GM18508 (cell line): ENCODE measurements around the gene PTPRB.

Source experiments
- ATAC-seq: cut with Tn5 transposase; IDR thresholded peaks from one replicate; pipeline ENCODE4 v1.9.1; 2021; ENCODE audit warnings: moderate number of reproducible peaks; ENCODE audit not compliant: insufficient read depth, unreplicated experiment

Gene PTPRB

DNA sequence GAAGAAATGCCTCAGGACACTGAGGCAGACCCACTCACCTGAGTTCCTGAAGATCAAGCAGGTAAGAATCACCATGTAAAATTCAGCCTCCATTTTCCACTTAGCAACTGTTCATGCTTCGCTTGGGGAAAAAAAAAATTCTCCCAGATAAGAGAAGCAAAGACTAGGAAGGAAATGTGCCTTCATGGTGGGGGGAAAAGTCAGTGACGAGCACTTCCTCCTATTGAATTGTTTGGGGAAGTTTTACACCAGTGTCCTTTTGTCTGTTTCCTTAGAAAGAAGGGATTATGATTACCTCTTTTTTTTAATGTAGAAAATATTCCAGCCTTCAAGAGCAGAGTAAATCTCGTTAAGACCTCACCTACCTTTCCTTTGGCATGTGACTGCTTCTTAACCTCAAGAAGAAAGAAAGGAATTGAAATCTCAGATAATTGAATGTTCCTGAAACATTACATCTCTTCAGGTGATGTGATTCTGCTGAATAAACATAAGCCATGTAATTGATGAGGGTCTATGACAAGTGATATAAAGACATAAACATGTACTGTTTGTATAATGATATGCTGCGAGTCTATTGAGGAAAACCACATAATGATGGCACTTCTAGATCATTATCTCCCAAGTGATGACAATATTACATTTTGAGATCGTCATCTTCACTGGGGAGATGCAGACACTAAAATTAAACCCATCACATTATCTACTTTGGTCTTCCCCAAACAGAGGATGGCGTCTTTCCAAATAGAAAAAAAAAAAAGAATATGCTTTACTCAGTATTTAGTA is at the start of gene PTPRB:
Gene PTPRB (minus strand): TSS at position 127 of the 783 bp plus-strand sequence. CDS start 34 bp downstream, at position 93.
- no peak for ATAC-seq

DNA sequence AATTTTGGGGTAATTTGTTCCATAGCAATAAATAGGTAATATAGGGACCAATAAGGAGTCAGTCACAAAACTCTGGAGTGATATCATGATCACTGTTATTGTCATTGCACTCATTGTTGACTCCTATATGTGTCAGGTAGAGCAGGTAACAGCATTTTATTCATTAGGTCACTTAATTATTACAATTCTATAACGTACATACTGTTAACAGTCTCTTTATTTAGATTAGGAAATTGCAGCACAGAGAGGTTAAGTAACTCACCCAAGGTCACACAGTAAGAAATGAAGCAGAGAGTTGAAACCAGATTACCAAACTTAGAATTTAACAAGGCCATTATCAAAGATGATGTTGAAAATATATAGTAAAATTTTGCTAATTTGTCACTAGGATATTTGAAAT is 49.7 kb upstream of the PTPRB start:
- no peak for ATAC-seq

DNA sequence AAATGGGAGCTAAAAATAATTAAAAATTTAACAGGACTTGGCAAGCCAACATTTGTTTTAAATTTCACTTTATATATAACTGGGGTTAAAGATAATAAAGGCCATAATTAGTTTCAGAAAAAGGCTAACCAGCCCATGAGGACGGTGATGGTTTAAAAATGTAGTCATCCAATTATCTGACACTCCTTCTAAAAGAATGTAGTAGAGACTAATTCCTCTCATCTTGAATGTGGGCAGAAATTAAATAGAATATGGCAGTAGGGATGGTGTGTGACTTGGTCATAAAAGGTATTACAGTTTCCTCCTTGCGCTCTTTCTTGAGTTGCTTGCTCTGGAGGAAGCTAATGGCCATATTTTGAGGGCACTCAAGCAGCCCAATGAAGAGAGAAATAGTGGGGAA is 49.1 kb upstream of the PTPRB start:
- no peak for ATAC-seq

DNA sequence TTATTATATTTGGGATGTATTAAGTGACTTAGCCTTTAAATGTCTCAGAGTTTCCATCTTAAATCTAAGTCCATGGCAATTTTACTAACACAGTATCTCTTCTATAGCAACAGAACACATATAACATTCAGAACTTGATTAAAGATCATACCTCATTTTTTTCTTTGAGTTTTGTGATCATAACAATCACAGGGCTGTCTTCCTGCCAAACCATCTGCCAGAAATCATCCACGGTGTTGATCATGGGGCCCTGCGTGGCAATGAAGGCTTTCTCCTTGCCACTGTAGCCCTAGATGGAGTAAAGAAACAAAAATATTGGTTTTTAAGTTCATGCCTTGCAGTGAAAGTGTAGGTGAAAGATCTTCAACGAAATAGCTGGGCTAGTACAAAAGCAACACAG is 46.7 kb upstream of the PTPRB start:
- no peak for ATAC-seq

DNA sequence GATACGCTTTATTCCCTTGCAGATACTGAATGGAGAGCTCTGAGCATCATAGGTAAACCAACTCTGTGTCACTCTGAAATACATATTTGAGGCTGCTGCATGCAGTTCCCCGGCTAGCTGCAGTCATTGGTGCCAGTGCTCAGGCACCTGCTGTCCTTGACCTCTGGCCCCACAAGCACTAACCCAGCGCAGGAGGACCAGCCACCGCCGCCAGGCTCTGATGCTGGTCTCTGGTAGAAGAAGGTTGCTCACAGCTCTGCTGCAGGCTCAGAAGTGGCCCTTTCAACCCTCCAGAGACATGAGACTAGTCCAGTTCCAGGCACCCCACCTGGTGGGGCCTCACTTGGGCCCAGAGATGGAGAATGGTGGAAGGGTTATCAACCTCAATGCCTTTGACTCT is 34.5 kb upstream of the PTPRB start:
- no peak for ATAC-seq

DNA sequence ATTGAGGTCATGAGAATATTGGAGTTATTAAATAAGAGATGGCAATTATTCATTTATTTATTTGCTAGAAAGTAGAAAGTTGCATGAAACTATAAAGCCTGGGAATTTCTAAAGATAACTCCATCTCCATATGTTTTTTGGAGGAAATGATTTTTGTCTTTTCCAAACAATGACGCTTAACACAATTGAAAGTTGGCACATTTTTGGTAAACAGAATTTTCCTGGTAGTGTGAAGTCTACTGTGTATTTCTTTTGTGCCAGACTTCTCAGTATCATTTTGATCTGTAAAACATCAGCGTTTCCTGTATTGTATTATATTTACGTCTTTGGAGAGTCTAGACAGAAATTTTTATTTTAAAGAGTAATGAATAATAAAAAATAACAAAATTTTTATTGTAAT is 33.7 kb upstream of the PTPRB start:
- no peak for ATAC-seq

DNA sequence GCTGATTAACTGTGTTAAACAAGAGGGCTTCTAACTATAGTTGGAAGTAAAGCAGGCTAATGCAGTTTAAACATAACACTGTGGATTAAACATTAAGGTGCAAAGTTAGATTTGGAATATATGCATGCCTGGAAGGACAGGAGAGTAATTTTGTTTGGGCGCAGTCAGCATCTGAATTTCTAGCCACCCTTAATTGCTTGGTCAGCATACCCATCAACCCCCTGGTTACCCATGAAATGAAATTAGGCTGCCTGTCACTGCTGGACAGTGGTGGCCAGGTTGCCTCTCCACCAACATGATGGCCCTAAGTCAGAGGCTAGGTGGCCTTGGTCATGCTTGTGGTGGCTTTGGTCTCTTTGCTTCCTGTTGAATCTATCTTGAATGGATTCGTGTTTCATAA is 30.0 kb upstream of the PTPRB start:
- no peak for ATAC-seq

DNA sequence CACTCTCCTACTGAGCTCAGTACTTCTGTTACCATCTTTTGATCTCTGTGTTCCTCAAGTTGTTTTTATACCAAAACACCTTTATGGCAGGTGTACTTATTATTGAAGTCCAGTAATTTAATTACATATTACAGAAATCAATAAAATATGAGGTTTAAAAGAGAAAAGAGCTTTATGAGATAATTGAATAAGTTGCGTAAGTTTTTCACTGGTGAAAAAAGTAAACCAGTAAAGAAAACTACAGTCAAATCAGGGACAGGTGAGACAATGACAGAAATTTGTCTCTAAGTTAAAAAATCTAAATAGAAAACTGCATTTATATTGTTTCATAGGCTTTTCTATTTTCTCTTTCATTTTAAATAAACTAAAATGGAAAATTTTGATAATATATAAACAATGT is 29.1 kb upstream of the PTPRB start:
- no peak for ATAC-seq

DNA sequence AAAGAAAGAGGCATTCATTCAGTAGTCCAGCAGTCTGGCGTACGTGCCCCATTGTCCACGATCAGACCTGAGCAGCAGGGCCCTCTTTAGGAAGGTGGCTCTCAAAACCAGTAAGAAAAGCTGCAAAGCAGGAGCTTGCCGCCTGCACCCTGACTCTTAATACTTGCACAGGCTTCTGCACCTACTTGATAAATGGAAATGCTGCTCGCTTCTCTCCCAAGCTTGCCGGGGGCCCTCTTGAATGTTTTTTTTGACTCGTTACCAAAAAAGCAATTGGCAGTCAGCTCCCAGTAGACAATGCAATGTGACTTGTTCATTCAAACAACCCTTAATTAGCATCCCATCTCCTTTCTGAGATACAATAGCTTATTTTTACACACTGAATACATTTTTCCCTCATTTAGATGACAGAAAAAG is 27.2 kb upstream of the PTPRB start:
- ATAC-seq: no peak

DNA sequence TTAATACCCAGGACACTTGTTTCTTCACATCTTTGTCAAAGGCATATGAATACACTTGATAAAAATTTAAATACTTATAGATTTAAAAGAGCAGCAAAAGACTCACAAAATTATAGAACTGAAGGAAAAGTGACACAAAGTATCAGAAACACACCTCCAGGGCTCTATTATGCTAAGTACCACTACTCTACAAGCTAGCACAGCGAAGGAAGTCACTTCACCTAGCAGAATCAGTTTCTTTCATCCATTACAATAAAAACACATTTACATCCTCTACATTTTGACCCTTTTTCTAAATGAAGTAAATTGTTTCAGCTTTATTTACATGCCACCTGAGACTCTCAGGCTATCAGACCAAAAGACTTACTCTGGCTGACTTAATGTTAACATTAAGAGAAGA is 26.6 kb upstream of the PTPRB start:
- ATAC-seq: no peak

DNA sequence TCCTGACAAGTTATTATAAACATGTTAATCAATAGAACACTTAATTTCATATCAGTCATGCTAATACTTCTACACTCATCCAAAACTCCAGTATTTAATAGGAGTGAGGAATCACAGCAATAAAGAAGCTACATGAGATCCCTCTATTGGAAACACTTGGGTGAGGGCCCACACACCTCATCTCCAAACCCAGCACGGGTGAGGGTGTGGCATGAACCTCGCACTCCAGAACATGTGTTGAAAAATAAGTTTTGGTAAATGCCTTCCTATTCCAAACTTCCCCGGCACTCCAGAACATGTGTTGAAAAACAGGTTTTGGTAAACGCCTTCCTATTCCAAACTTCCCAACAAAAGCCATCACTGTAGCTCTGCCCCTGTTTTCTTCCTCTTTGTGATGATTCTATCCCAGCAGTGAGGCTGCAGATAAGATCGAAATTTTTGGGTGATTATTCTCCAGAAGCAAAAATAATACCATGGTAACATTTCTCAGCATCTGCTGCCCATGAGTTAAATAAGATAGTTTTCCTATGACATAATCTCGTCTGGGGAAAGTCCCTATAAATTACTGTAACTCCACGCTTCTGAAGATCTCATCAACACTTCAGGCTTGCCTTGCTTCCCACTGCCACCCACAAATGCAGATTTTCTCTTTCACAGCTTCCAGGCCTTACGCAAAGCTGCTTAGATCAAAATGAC is 24.4 kb upstream of the PTPRB start:
- ATAC-seq: no peak

DNA sequence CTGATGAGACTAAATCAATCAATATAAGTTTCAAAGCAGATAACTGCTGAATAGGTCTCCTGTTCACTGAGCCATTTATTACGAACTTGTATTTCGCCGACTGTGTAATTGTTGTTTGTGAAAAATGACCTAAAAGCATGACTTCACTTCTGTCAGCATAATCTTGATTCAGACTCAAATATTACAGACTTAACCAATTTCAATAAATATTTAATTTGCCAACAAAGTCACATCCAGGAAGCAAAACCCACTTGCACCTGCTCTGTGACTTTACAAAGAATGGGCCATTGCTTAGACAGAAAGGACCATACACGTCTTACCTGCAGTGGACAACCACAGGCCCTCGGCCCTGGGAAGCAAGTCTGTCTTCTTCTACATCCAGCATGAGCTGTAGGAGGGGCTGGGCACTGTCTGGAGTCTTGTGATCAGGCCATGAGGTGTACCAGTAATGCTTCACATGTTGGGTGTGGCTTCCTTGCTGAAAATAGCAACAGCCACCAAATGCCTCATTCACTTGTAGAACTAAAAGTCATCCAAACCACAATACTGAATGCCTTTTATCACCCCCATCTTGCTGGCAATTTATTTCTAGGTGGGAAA is 23.5 kb upstream of the PTPRB start:
- ATAC-seq: no peak

DNA sequence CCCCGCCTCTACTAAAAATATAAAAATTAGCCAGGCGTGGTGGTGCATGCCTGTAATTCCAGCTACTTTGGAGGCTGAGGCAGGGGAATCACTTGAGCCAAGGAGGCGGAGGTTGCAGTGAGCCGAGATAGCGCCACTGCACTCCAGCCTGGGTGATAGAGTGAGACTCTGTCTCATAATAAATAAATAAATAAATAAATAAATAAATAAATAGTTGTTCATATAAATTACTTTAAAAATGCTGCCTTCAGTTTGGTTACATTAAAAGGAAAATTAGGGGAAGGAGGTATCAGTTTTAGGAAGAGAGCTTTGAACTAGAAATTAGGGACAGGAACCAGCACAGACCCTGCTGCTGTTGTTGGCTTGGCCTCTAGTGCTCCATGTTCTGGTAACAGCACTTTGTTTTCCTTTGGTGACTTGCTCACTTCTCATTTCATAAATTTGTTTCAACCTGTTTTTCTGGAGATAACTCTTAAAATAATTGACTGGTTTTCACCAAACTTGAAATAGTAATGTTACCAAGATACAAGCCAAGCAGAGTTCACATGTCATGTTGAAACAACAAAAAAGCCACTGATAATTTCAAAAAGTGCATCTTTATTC is 22.9 kb upstream of the PTPRB start:
- ATAC-seq: no peak

DNA sequence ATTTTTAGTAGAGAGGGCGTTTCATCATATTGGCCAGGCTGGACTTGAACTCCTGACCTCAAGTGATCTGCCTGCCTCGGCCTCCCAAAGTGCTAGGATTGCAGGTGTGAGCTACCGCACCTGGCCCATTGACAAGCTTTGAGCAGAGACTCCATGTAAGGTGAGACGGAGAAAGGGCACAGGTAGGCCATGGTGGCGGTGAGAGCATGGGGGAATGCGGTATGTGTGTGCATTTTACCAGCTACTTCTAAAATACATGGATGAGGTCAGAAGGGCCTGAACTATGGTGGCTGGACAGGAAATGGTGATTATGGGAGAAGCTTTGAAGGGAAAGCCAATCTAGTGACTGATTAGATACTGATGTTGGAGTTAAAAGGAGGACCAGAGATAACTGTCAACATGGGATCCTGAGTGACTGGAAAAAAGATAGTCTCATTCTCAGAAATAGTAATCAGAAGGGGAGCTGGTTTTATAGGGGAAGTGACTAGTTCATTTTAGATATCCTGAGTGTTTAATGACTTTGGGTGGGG is 21.9 kb upstream of the PTPRB start:
- no peak for ATAC-seq

DNA sequence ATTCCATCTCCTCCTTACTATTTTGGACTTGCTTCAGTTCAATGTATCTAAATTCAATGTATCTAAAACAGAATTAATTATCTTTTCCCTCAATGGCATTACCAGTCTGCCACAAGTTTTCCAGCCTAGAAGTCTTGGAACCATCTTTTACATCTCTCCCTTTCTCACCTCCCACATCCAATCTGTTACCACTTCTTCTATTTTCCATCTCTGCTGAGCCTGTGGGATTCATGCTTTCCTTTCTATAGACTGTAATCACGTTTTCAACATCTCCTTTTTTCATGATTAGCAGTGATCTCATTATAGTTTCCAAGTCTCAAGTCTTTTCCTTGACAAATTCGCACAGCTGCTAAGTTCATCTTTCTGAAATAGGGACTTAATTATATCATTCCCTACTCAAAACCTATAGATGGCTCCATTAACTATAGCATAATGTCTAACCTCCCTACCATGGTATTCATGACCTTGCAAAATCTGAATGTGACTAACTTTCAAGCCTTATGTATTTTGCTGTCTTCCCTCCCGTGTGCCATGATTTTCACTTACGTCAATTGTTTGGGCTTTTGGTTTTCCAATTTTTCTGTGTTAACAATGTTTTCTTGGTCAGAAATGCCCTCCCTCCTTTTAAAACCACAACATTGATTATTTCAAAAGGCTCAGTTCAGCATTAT is 20.5 kb upstream of the PTPRB start:
- ATAC-seq: no peak

DNA sequence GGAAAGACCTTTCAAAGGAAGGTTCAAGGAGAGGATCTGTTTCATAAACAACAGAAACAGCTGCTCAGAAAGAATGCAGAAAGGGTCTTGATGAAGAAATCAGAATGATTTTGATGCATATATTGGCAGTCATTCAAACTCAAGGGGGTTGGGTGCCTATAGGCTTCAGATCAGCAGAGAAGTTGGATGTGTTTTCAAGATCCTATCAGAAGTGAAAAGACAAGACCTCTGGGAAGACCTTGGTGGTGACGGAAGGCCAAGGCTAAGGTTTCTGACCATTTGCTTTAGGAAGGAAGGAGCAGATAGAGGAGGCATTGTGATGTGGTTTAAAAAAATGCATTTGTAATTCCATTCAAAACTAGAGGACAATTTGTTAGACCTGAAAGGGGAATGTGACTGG is 15.2 kb upstream of the PTPRB start:
- ATAC-seq: no peak

DNA sequence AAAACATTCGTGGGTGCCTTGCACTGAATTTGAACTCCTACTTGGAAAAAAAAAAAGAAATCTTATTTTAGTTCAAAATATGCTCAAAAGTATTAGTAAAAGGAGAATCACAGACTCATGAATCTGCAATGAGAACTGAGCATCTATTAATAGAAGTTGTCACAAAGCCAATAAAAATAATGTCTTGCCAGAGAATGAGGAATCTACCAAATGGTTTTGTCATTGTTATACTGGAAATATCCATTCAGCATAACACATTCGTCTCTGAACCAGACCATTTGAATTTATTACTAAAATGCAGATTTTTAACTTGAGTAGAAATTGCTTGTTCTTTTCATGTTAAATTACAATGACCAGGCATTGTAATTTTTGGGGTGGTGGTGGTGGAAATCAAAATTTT is 11.6 kb upstream of the PTPRB start:
- ATAC-seq: no peak

DNA sequence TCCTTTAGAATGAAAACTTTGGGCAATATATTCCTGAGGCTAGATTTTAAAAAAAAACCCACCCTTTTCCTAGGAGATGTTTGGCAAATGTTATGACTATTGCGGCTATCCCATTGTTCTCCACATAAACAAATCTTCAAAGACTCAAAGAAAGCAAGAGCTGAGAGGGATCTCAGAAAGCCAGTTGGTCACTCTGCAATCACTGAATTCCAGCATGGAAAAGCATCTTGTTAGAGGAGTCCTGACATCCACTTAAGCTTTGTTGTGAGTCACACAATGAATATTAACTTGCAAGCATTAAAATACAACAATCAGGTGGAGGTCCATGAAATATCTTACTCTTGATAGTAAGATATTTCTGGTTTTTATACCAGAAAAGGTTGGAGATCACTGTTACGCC is 11.0 kb upstream of the PTPRB start:
- no peak for ATAC-seq

DNA sequence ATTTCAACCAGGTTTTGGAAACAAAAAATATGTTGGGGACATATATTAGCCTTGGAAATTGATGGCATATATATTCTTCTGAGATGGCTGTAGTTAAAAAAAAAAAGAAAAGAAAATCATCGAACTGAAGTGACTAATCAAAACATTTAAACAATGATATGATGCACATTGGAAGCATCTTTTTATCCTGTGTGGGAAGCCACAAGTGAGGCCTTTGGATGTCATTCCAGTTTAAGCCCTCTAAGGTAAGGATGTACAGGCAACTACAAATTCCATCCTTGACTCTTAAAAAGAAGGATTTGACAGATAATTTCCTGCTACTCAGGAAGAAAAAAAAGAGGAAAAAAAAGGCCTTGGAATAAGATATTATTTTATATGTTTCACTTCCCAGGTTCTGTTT is 9.6 kb upstream of the PTPRB start:
- no peak for ATAC-seq

DNA sequence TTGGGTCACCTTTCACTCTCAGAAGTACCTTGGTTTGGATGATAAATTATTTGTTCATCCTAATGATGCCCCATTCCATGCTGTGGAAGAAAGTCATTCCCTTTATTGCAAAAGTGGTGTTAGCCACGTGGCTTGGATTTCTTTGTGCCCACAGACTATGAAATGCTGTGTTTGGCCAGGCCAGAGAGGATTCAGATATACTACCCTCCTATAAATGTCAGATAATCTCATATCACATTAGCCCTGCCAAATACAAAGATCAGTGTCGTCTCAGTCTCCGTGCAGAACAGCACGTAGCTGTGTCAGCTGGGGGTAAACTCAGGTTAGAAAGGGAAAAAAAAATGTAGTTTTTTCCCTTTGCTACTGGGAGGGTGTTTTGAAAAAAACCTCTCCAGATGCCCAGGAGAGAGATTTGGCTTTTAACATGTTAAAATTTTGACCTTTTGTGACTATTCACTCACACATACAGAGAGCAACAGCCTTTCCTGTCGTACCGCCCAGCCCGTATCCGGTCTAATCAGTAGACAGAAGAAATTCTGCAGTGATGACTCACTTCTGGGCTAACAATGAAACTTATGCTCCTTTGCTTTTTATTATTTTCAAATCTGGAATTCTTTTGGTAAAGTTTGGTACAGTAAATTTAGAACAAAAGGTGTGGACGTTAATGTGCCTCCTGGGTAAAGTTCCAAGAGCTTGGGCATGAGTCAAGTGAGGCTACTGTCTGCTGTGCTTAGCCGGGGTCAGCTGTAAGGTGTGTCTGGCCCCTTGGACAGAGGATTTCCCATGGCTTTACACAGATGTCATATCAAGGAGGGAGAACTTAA is 8.5 kb upstream of the PTPRB start:
- ATAC-seq: peak; percentile 79
